Endodermal cell (in vitro differentiated cells): ENCODE results near the gene SPOCK1. TPM values are rescaled to one million over a fixed set of nuclear protein-coding genes. Genes with fewer than 3 reads are reported as not detected.

Experiments
- DNase-seq: peaks from one replicate; pipeline ENCODE4 v3.0.0-alpha.2; 2017
- H3K27ac ChIP-seq: 2 replicates; pipeline ENCODE4 v1.5.1; 2013; ENCODE audit warnings: mild to moderate bottlenecking, low read depth, low read length, moderate library complexity
- H3K27me3 ChIP-seq: 2 replicates; pipeline ENCODE4 v1.6.1; 2013; ENCODE audit warnings: mild to moderate bottlenecking, low read length, moderate library complexity; ENCODE audit not compliant: insufficient read depth, control insufficient read depth, poor library complexity, severe bottlenecking
- H3K36me3 ChIP-seq: 2 replicates; pipeline ENCODE4 v1.7.0; 2013; ENCODE audit warnings: mild to moderate bottlenecking, low read length, moderate library complexity; ENCODE audit not compliant: control insufficient read depth, insufficient read depth
- H3K4me1 ChIP-seq: one replicate; pipeline ENCODE4 v1.7.0; 2013; ENCODE audit warnings: low read length; ENCODE audit not compliant: control insufficient read depth, insufficient read depth
- H3K4me3 ChIP-seq: 2 replicates; pipeline ENCODE4 v1.5.1; 2013; ENCODE audit warnings: mild to moderate bottlenecking, low read length, moderate library complexity
- H3K9ac ChIP-seq: 2 replicates; pipeline ENCODE4 v1.6.1; 2013; ENCODE audit warnings: mild to moderate bottlenecking, low read length, moderate library complexity; ENCODE audit not compliant: poor library complexity, severe bottlenecking; ENCODE audit errors: extremely low read depth
- H3K9me3 ChIP-seq: 2 replicates; pipeline ENCODE4 v1.6.1; 2013; ENCODE audit warnings: mild to moderate bottlenecking, low read length, moderate library complexity; ENCODE audit not compliant: control insufficient read depth
- H3K27ac Mint-ChIP-seq: 2 replicates; pipeline ENCODE4 v1.8.0; 2020; ENCODE audit warnings: mixed read lengths
- H3K27me3 Mint-ChIP-seq: 2 replicates; pipeline ENCODE4 v1.8.0; 2021; ENCODE audit warnings: mild to moderate bottlenecking, mixed read lengths; ENCODE audit not compliant: insufficient read depth
- H3K36me3 Mint-ChIP-seq: 2 replicates; pipeline ENCODE4 v1.8.0; 2020; ENCODE audit warnings: low read depth, mixed read lengths
- H3K4me1 Mint-ChIP-seq: 2 replicates; pipeline ENCODE4 v1.8.0; 2020; ENCODE audit warnings: mixed read lengths
- H3K4me3 Mint-ChIP-seq: 2 replicates; pipeline ENCODE4 v1.8.0; 2020; ENCODE audit warnings: mild to moderate bottlenecking, moderate library complexity, mixed read lengths
- H3K9me3 Mint-ChIP-seq: 2 replicates; pipeline ENCODE4 v1.8.0; 2020; ENCODE audit warnings: mild to moderate bottlenecking, mixed read lengths
- CTCF ChIP-seq: fragments of 200-600 bp; sonication (generic); conservative IDR thresholded peaks from 2 replicates; pipeline ENCODE4 v1.5.0; 2021; ENCODE audit warnings: antibody characterized with exemption, mild to moderate bottlenecking
- WGBS, 2 experiments: methylation state at CpG; one replicate each; pipeline versions ENCODE4 v1.1.5 to v1.1.7; 2013; ENCODE audit warnings: missing lambda C conversion rate in 2 of 2, mixed read lengths in 1 of 2; ENCODE audit not compliant: insufficient coverage in 1 of 2, insufficient read length in 1 of 2; 5-methylcytosine and 5-hydroxymethylcytosine counted together
- total RNA-seq, 2 donors: library from RNA; stranded (reverse); fragmentation: NEBNext Ultra II Directional in 1 of 2; extraction: Animal tissue kit (Norgen Biotek cat#: 25700) in 1 of 2; gene quantifications; 2 replicates in 1 of 2; 3 replicates in 1 of 2; pipeline ENCODE4 v1.2.1, GENCODE V29; 2021

The SPOCK1 gene
- total RNA-seq, 2 donors from 2014 or later: 25.8 to 39.8 TPM

- 74 to 78% methylated on average over 3 of the region's 3 CpGs for WGBS, 2 experiments
- DNase-seq: no peak
- Mint-ChIP-seq H3K4me1 (peaks cover 4% of the 10 kb centered on the region), H3K27ac (no peak overlapping the region), H3K9me3 (no peaks in the 10 kb centered on the region), H3K27me3 (peaks cover 6% of the 10 kb centered on the region), H3K4me3 (no peak overlapping the region), H3K36me3 (no peaks in the 10 kb centered on the region)
- Histone ChIP-seq H3K9me3 (no peaks in the 10 kb centered on the region), H3K4me3 (no peak overlapping the region), H3K27me3 (peaks cover 4% of the 10 kb centered on the region), H3K4me1 (no peaks in the 10 kb centered on the region), H3K36me3 (no peaks in the 10 kb centered on the region), H3K9ac (no peak overlapping the region), H3K27ac (no peak overlapping the region)
- no peak for TF ChIP-seq CTCF
Observed at GRCh38 chr5:137347865-137348264, 151.3 kb downstream of the SPOCK1 start.

GRCh38 chr5:137346281-137346680 lies 152.8 kb downstream of the SPOCK1 start:
- H3K36me3 Mint-ChIP-seq: no peaks in the 10 kb centered on the region
- H3K4me3 Mint-ChIP-seq: no peak overlapping the region
- no peak overlapping the region for H3K27ac Mint-ChIP-seq
- H3K9me3 Mint-ChIP-seq: no peaks in the 10 kb centered on the region
- Histone ChIP-seq H3K9ac (no peak overlapping the region), H3K4me1 (no peaks in the 10 kb centered on the region), H3K27me3 (peaks cover 4% of the 10 kb centered on the region), H3K9me3 (no peaks in the 10 kb centered on the region), H3K36me3 (no peaks in the 10 kb centered on the region), H3K4me3 (no peak overlapping the region), H3K27ac (no peak overlapping the region)
- TF ChIP-seq CTCF: no peak
- no peak for DNase-seq
- H3K4me1 Mint-ChIP-seq: peaks cover 1% of the 10 kb centered on the region
- 83 to 88% methylated on average over 3 of the region's 3 CpGs for WGBS, 2 experiments
- peaks cover 6% of the 10 kb centered on the region for H3K27me3 Mint-ChIP-seq

DNA sequence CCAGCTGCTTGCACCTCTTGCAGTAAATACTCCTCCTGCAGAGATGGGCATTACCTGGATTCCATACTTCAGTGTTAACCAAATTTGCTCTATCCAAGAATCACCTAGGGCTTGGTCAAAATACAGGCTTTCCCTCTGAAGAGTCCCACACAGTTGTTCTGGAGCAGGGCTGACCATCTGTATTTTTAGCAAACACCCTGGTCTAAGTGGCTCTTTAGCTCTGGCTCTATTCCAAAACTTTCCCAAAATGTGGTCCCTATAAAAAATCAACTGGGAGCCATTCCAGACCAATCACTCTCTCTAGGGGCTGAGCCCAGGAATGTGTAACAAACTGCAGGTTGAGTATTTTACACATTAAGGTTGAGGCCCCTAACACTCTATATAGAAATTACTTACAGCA lies 153.7 kb downstream of the SPOCK1 start:
- no peaks in the 10 kb centered on the region for H3K4me1 ChIP-seq
- H3K4me1 Mint-ChIP-seq: peaks cover 1% of the 10 kb centered on the region
- H3K9ac ChIP-seq: no peak overlapping the region
- no peaks in the 10 kb centered on the region for H3K9me3 ChIP-seq
- H3K27ac ChIP-seq: no peak overlapping the region
- no peak overlapping the region for H3K4me3 ChIP-seq
- no peaks in the 10 kb centered on the region for H3K9me3 Mint-ChIP-seq
- H3K27me3 ChIP-seq: peaks cover 4% of the 10 kb centered on the region
- H3K27me3 Mint-ChIP-seq: peaks cover 3% of the 10 kb centered on the region
- no peaks in the 10 kb centered on the region for H3K36me3 Mint-ChIP-seq
- no peak overlapping the region for H3K4me3 Mint-ChIP-seq
- H3K36me3 ChIP-seq: no peaks in the 10 kb centered on the region
- no peak for TF ChIP-seq CTCF
- no peak overlapping the region for H3K27ac Mint-ChIP-seq
- no peak for DNase-seq
